GM12872 (cell line): ENCODE data around the gene CDH12.

Experiments
- TF ChIP-seq, protein P1 (sequence below): IDR thresholded peaks from 3 replicates; pipeline ENCODE4 v1.5.1; 2011; ENCODE audit warnings: low read depth, mild to moderate bottlenecking, low read length, moderate library complexity; ENCODE audit not compliant: insufficient read depth

The CDH12 gene

DNA sequence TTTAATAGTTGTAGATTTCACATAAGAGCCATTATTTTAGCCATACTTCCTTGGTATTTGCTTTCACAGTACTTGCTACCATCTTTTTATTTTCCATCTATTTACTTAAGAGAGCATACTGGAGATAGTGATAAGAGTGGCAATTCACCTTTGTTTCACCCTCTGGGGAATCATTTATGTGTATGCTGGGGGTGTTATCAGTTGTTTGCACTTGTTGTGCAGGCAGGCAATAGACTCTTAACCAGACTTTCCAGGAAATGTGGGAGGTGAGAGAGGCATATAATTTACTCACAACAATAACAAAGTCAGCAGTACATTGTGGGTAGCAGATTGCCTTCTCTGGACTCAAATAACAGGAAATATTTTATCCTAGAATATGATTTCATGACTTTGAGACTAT, 1018.3 kb downstream of the CDH12 start:
- TF ChIP-seq, protein P1, sequence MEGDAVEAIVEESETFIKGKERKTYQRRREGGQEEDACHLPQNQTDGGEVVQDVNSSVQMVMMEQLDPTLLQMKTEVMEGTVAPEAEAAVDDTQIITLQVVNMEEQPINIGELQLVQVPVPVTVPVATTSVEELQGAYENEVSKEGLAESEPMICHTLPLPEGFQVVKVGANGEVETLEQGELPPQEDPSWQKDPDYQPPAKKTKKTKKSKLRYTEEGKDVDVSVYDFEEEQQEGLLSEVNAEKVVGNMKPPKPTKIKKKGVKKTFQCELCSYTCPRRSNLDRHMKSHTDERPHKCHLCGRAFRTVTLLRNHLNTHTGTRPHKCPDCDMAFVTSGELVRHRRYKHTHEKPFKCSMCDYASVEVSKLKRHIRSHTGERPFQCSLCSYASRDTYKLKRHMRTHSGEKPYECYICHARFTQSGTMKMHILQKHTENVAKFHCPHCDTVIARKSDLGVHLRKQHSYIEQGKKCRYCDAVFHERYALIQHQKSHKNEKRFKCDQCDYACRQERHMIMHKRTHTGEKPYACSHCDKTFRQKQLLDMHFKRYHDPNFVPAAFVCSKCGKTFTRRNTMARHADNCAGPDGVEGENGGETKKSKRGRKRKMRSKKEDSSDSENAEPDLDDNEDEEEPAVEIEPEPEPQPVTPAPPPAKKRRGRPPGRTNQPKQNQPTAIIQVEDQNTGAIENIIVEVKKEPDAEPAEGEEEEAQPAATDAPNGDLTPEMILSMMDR, result no peak

DNA sequence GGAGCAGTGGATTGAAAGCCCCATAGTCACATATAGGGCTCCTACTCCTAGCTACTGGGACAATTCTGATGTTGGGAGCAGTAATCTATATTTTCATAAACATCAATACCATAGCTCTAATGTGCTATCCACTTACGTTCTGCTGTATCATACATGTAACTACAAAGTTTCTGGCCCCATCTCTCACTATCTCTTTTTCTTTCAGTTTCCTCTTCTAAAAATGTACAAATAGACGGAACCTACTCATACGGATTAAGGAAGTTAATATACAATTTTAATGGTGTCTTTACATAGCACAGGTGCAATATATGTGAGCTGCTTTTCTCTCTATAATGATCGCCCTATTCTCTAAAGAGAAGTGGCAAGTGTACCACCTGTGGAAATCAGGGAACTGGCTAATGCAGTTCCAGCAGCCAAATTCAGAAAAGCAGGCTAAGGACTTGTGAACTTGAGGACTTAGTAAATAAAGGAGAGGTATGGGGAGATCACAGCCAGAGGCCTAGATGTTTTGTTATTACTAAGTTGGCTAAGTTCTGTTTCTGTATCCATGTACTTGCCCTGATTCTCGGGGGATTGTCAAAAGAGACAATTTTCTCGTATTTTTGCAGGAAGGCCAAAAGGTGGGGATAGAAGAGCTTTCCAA, 1021.9 kb downstream of the CDH12 start:
- TF ChIP-seq, protein P1, result no peak

DNA sequence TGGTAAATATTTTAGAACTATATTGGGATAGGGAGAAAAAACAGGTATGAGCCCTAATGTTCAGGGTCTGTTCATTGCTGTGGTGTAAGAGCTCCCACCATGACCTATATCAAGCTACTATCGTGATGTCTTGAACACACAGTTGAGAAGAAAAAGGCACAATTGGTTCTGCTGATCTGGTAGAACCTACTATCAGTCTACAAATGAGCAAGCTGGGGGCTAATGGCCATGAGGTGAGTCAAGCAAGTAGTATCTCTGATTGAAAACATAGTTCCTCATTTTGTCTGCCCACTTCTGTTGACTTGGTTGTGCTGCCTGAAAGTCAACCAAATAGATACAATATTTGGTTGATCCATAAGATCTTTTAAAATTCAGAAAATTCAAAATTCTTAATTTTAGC, 1026.3 kb downstream of the CDH12 start:
- TF ChIP-seq, protein P1, result no peak

DNA sequence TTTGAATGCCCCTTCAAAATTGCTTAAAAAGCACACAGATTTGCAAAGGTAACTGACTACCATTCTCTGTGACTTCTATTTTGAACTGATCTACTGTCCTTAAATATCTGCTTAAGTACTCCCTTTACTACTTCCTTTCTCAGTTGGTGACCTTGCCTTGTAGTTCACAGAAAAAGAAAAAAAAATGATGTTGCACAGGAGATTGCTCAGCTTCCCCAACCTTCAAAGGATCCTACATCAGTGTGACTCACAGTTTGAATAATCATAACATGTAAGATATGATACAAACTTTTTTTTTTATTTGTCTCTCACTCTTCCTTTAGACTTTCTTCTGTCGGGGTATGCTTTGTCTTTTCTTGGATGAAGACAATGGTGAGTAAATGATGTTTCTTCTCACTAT, 1029.6 kb downstream of the CDH12 start:
- TF ChIP-seq, protein P1, result no peak

DNA sequence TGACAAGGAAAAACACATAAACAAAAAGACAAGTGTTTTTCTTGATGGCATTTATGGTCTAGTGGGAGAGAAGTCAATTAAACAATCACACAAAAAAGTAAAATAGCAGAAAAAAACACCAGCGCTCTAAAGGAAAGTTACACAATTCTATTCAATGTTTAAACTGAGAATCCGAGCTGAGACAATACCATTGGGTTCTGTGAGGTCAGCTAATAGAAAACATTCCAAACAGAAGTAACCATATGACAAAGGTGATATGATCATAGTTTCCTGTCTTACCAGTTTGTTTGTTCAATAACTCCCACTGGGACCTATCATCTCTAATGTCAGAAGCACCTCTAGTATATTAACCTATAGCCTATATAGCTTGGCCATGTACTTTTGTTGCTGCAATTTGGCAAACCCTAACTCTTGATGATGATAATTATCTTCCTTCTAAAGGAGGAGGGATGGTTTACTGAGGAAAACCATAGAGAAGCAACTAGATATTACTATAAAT, 1030.0 kb downstream of the CDH12 start:
- TF ChIP-seq, protein P1, result no peak

DNA sequence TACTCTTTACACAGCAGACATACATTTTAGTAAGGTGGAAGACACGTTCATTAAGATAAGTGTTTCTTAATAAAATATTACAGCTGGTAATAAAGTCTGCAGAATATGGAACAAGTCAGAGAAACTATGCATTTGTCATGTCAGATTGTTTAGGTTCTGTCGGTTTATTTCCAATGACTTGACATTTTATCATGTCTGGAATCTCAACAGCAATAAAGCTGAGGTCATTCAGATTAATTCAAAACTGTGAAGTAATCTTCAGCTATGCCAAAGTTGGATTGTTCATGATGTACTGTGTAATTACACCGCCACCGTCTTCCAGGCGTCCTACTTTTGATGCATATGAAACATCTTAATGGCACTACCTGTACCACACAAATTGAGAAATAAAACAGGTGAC, 1032.6 kb downstream of the CDH12 start:
- TF ChIP-seq, protein P1, result no peak

DNA sequence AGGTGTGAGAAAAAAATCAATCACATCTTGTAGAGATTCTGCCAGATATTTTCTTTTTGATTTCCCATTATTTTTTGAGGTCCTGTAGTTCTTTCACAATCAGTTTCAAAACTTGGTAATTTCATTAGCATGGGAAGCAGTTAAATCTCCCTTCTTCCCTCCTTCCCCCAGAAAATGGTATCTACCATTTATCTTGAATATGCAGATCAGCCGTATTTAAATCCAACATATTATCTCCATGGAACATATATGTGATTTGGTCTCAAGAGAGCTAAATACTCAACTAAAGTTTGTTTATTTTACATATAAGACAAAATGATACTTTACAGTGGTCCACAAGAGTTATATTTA, 1034.8 kb downstream of the CDH12 start:
- TF ChIP-seq, protein P1, result no peak
